Smooth muscle cell (in vitro differentiated cells): Measurements from ENCODE around the gene PRAC2. TPM values are rescaled to one million over a fixed set of nuclear protein-coding genes. Genes with fewer than 3 reads are reported as not detected.

Experiments used
- DNase-seq: peaks from one replicate; lab custom pipeline; 2025; ENCODE audit not compliant: unreplicated experiment; lab: John Stamatoyannopoulos, UW
- H2AFZ ChIP-seq: fragments of 200-600 bp; sonication (generic); 2 replicates; pipeline ENCODE4 v1.6.0; 2016; ENCODE audit warnings: antibody characterized with exemption, low read depth, mild to moderate bottlenecking
- H3F3A ChIP-seq: fragments of 200-600 bp; sonication (generic); 2 replicates; pipeline ENCODE4 v1.6.0; 2017; ENCODE audit warnings: antibody characterized with exemption, low read depth
- H3K27ac ChIP-seq: fragments of 200-600 bp; sonication (generic); 2 replicates; pipeline ENCODE4 v1.5.1; 2016; ENCODE audit warnings: low read depth, mild to moderate bottlenecking
- H3K27me3 ChIP-seq: fragments of 200-600 bp; sonication (generic); 2 replicates; pipeline ENCODE4 v1.6.1; 2016; ENCODE audit warnings: low read depth, mild to moderate bottlenecking
- H3K36me3 ChIP-seq: fragments of 200-600 bp; sonication (generic); 2 replicates; pipeline ENCODE4 v1.5.1; 2016; ENCODE audit warnings: low read depth
- H3K4me1 ChIP-seq: fragments of 200-600 bp; sonication (generic); 2 replicates; pipeline ENCODE4 v1.5.1; 2016; ENCODE audit warnings: low read depth
- H3K4me2 ChIP-seq: fragments of 200-600 bp; sonication (generic); 2 replicates; pipeline ENCODE4 v1.6.0; 2016; ENCODE audit warnings: mild to moderate bottlenecking
- H3K4me3 ChIP-seq: fragments of 200-600 bp; sonication (generic); 2 replicates; pipeline ENCODE4 v1.5.1; 2016; ENCODE audit warnings: mild to moderate bottlenecking
- H3K79me2 ChIP-seq: fragments of 200-600 bp; sonication (generic); 2 replicates; pipeline ENCODE4 v1.6.0; 2016; ENCODE audit warnings: low read depth, mild to moderate bottlenecking
- H3K9ac ChIP-seq: fragments of 200-600 bp; sonication (generic); 2 replicates; pipeline ENCODE4 v1.6.0; 2016; ENCODE audit warnings: low read depth
- H3K9me3 ChIP-seq: fragments of 200-600 bp; sonication (generic); replicated peaks from 2 replicates; pipeline ENCODE4 v1.5.1; 2016; ENCODE audit warnings: low read depth
- H4K20me1 ChIP-seq: fragments of 200-600 bp; sonication (generic); 2 replicates; pipeline ENCODE4 v1.6.0; 2016; ENCODE audit warnings: low read depth
- CTCF ChIP-seq: fragments of 200-600 bp; sonication (generic); IDR thresholded peaks from 2 replicates; pipeline ENCODE4 v1.5.1; 2017; ENCODE audit warnings: borderline replicate concordance, mild to moderate bottlenecking, antibody characterized with exemption; ENCODE audit not compliant: insufficient read depth, poor library complexity, severe bottlenecking
- whole genome bisulfite sequencing: methylation state at CpG from one replicate; pipeline ENCODE4 v1.1.7; 2016; ENCODE audit warnings: low lambda C conversion rate; 5-methylcytosine and 5-hydroxymethylcytosine counted together
- polyA plus RNA-seq: library from polyadenylated mRNA; unstranded; fragments of >200 nt; fragmentation: Nextera tagmentation; extraction: Ambion mirVana; gene quantifications from 2 replicates; pipeline ENCODE4 v1.2.1, GENCODE V29; 2016
- total RNA-seq: library from RNA; depleted of rRNA; stranded (reverse); fragments of >200 nt; gene quantifications from 2 replicates; pipeline ENCODE4 v1.2.3, GENCODE V29; 2014

Gene PRAC2
- total and polyA plus RNA-seq, 2 experiments from 2014 or later: 3.5 to 7.8 TPM

- no peak for DNase-seq
- H3K9ac ChIP-seq: no peak overlapping the region
- H3K4me2 ChIP-seq: no peak overlapping the region
- H3K9me3 ChIP-seq: no peaks in the 10 kb centered on the region
- H3K36me3 ChIP-seq: no peaks in the 10 kb centered on the region
- H3K4me3 ChIP-seq: no peak overlapping the region
- 83% methylated on average over 1 of the region's 1 CpG for WGBS
- H3K4me1 ChIP-seq: no peaks in the 10 kb centered on the region
- H3K27ac ChIP-seq: no peak overlapping the region
- H3F3A ChIP-seq: no peaks in the 10 kb centered on the region
- H2AFZ ChIP-seq: no peak overlapping the region
- H3K79me2 ChIP-seq: no peaks in the 10 kb centered on the region
- H3K27me3 ChIP-seq: no peaks in the 10 kb centered on the region
- no peak for TF ChIP-seq CTCF
- no peaks in the 10 kb centered on the region for H4K20me1 ChIP-seq
Measured at GRCh38 chr17:48693178-48693577, 29.8 kb upstream of the PRAC2 start.

- no peaks in the 10 kb centered on the region for H3K4me1 ChIP-seq
Measured at GRCh38 chr17:48701864-48702532, 21.0 kb upstream of the PRAC2 start.

GRCh38 chr17:48704361-48705248 is 18.4 kb upstream of the PRAC2 start:
- Histone ChIP-seq H3K36me3 (no peaks in the 10 kb centered on the region), H3K4me3 (no peak overlapping the region), H4K20me1 (no peaks in the 10 kb centered on the region), H3K9ac (no peak overlapping the region), H3K79me2 (no peaks in the 10 kb centered on the region), H3K27me3 (no peaks in the 10 kb centered on the region), H3K9me3 (no peaks in the 10 kb centered on the region), H2AFZ (no peak overlapping the region), H3K27ac (no peak overlapping the region), H3K4me1 (no peaks in the 10 kb centered on the region), H3K4me2 (no peak overlapping the region), H3F3A (no peaks in the 10 kb centered on the region)
- 87% methylated on average over 11 of the region's 11 CpGs for WGBS
- TF ChIP-seq CTCF: no peak
- DNase-seq: no peak

More at GRCh38 chr17:48701864-48702532, 21.0 kb upstream of the PRAC2 start:
- Histone ChIP-seq H3K9ac (no peak overlapping the region), H2AFZ (no peak overlapping the region), H3K36me3 (no peaks in the 10 kb centered on the region), H3K27ac (no peak overlapping the region), H3K4me2 (no peak overlapping the region), H3K9me3 (no peaks in the 10 kb centered on the region), H4K20me1 (no peaks in the 10 kb centered on the region), H3F3A (no peaks in the 10 kb centered on the region), H3K4me3 (no peak overlapping the region), H3K79me2 (no peaks in the 10 kb centered on the region), H3K27me3 (no peaks in the 10 kb centered on the region)
- no peak for TF ChIP-seq CTCF
- WGBS: 98% methylated on average over 10 of the region's 10 CpGs
- no peak for DNase-seq
